Left renal cortex interstitium (tissue), 4 donors: ENCODE data around the gene PIP. TPM values are rescaled to one million over a fixed set of nuclear protein-coding genes. Genes with fewer than 3 reads are reported as not detected.
A peak's percentile ranks its signal among the peaks of the same experiment; 100 is the strongest.
"Not testable (repeated sequence)": the region's sequence is repeated elsewhere in the genome, so short reads cannot be mapped to it uniquely, and the experiment has no call there.

Experiments used
- DNase-seq, 4 donors: peaks; one replicate each; pipeline ENCODE4 v3.0.0-alpha.2; 2013; ENCODE audit warnings: low read depth in 4 of 4, low spot score in 2 of 4, missing footprints in 1 of 4
- polyA plus RNA-seq, 4 donors: library from polyadenylated mRNA; unstranded; fragments of 120-200 nt; gene quantifications; one replicate each; pipeline ENCODE4 v1.2.1, GENCODE V29; 2013; ENCODE audit not compliant: insufficient read length in 4 of 4

Gene PIP, protein sequence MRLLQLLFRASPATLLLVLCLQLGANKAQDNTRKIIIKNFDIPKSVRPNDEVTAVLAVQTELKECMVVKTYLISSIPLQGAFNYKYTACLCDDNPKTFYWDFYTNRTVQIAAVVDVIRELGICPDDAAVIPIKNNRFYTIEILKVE
- not detected for polyA plus RNA-seq

DNA sequence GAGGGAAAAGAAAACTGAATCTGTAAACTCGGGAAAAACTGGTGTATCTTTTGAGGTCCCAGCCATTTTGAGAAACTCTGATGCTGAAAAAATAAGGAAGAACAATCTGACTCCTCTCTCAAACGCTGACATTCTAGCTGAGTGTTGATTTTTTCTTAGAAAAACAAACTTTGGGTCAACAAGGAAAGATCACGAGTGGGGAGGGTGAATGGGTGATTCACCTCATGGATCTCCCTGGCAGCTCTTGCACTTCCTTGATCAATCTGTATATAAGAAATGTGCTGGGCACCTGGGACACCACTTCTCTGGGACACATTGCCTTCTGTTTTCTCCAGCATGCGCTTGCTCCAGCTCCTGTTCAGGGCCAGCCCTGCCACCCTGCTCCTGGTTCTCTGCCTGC, at the start of gene PIP:
PIP (plus strand) TSS at position 297 of the 400 bp plus-strand sequence; CDS start at position 337, 40 bp downstream.
- no peak for DNase-seq

DNA sequence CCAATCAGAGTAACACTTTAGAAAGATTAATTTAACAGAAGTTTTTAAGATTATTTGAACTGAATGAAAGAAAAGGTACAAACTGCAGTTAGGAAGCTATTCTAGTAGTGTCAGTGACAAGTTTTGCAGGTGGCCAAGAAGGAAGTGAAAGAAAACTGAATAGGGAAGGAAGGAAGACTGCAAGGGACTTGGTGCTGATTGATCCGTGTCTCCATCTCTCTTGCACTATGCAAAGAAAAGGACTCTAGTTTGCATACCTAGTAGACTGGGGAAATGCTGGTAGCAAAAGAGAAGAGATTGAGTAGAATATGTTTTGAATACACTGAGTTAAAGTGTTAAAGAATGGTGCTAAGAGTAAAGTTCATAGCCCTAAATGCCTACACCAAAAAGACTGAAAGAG, 46.8 kb upstream of the PIP start:
- DNase-seq, result no peak

DNA sequence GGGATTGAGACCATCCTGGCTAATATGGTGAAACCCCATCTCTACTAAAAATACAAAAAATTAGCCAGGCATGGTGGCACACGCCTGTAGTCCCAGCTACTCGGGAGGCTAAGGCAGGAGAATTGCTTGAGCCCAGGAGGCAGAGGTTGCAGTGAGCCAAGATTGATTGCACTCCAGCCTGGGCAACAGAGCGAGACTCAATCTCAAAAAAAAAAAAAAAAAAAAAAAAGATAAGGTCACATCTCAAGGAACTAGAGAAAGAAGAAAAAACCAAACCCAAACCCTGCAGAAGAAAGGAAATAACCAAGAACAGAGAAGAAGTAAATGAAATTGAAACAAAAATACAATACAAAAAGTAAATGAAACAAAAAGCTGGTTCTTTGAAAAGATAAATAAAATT, 46.3 kb upstream of the PIP start:
- DNase-seq, result not testable (repeated sequence)

DNA sequence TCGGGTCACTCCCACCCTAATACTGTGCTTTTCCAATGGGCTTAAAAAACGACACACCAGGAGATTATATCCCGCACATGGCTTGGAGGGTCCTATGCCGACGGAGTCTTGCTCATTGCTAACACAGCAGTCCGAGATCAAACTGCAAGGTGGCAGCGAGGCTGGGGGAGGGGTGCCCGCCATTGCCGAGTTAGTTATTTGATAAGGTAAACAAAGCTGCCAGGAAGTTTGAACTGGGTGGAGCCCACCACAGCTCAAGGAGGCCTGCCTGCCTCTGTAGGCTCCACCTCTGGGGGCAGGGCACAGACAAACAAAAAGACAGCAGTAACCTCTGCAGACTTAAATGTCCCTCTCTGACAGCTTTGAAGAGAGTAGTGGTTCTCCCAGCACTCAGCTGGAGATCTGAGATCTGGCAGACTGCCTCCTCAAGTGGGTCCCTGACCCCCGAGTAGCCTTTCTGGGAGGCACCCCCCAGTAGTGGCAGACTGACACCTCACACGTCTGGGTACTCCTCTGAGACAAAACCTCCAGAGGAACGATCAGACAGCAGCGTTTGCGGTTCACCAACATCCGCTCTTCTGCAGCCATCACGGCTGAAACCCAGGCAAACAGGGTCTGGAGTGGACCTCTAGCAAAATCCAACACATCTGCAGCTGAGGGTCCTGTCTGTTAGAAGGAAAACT, 43.2 kb upstream of the PIP start:
- DNase-seq, result not testable (repeated sequence)

DNA sequence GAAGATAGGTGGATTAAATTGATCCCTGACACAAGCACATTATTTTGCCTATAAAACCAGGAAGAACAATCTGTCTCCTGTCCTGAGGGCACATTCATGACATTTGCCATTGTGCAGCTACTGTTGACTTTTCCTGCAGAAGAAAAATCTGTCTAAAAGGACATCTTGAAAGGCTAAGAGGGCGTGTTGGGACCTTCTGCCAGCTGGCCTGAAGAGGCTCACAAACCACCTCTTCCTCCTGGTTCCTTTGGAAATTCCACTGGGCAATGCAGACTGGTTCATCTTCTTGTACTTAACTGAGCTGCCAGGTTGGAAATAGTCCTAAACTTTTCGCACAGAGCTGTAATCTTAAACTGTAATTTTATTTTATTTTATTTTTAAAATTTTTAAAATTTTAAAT, 35.7 kb upstream of the PIP start:
- no peak for DNase-seq

DNA sequence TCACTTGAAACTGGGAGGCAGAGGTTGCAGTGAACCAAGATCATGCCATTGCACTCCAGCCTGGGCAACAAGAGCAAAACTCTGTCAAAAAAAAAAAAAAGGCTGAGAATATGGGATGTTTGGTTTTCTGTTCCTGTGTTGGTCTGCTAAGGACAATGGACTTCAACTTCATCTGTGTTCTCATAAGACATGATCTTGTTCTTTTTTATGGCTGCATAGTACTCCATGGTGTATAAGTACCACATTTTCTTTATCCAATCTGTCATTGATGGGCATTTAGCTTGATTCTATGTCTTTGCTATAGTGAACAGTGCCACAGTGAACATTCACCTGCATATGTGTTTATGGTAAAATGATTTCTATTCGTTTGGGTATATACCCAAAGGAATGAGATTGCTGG, 32.3 kb upstream of the PIP start:
- DNase-seq, result not testable (repeated sequence)

DNA sequence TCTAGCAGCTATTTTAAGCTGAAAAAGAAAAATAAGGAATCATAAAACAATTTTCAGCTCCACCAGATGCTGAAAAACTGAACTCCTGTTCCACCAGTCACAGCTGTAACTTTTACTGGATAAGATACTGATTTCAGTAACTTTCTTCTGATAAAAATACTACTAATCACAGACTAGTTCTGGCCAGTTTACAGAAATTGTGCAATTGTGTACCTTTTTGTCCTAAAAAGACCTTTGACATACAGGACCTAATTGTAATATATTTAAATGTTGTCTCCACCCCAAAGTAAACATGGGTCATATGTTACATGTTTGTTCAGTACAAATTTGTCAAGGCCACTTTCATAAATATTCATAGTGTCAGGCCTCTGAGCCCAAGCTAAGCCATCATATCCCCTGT, 27.1 kb upstream of the PIP start:
- no peak for DNase-seq

DNA sequence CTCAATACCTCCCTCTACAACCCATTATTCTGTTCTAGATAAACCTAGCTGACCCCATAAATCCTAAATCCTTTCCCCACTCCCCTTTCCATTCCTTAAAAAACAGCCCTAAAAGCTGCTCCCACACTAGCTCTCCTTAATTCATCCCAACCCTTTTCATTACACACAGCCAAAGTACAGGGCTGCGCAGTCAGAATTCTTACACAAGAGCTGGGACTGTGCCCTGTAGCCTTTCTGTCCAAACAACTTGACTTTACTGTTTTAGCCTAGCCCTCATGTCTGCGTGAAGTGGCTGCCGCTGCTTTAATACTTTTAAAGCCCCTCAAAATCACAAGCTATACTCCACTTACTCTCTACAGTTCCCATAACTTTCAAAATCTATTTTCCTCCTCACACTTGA, 23.9 kb upstream of the PIP start:
- not testable (repeated sequence) for DNase-seq

DNA sequence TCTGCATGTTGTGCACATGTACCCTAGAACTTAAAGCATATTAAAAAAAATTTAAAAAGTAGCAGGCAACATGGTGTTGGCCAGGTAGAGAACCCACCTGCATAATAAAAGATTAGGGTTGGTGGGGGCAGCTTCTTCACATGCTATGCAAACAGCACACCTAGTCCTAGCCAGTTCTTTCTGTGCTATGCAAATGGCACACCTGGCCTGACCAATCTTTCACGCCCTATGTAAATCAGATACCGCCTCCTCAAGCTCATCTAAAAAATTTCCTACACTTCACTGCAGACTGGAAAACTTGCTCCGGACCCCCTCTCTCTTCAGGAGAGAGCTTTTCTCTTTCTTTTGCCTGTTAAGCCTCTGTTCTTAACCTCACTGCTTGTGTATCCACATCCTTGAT, 14.5 kb upstream of the PIP start:
- DNase-seq, result no peak

DNA sequence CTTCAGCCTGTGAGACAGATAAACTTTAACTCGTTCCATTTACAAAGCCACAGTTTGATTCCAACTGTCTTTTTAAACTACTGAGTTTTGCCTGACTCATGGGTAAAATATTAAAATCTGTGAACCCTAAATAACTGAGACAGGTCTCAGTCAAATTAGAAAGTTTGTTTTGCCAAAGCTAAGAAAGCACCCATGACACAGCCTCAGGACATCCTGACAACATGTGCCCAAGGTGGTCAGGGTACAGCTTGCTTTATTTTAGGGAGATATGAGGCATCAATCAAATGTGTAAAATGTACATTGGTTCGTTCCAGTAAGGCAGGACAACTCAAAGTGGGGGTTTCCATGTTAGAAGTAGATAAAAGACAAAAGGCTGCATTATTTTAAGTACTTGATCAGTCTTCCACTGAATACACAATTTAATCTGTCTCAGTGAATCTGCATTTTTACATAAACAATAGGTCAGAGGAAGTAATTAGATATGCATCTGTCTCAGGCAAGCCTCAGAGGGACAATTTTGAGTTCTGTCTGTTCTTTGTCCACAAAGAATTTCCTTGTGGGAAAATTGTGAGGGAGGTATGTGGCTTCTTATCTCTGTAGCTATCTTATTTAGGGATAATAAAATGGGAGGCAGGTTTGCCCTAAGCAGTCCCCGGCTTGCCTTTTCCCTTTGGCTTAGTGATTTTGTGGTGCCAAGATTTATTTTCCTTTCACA, 11.0 kb upstream of the PIP start:
- DNase-seq, result no peak

DNA sequence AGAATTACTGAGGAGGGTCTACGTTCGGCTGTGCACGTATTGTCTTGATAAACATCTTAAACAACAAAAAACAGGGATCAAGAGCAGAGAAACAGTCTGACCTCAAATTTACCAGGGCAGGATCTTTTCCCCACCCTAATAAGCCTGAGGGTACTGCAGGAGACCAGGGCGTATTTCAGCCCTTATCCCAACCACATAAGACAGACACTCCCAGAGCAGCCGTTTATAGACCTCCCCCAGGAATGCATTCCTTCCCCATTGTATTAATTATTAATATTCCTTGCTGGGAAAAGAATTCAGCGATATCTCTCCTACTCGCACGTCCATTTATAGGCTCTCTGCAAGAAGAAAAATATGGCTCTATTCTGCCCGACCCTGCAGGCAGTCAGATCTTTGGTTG, 8.6 kb upstream of the PIP start:
- DNase-seq, result not testable (repeated sequence)

DNA sequence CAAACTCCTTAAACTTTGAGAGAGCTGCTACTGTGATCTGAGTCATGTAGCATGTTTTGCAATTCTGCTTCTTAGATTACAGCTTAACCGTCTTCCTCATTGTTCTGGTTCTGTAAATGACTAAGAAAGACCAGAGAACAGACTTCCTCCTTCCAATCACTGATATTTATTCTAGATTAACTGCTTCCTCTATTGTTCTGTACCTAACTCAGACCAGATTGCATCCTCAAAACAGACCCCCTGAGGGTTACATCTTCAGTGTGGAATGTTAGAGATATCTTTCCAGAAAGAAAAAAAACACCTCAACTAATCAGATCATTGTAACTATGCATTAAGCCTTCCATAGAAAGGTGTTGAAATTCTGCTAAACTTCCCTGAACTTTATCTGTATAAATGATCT, 5.7 kb upstream of the PIP start:
- DNase-seq, result no peak

DNA sequence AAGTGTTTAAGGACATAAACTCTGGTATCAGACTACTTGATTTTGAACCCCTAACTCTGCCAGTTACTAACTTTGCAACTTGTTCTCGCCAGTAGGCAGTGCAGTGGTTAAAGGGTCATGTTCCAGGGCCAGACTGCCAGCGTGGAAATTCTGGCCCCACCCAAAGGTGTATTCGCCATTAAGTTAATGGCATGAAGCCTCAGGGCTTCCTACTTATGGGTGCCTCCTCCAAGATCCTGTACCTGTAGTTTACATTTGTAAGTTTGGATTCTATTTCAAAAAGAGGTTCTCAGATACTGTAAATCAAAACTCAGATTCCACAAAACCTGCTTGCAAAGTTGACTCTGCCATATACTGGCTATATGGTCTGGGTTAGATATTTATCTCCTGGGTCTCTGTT, 2.8 kb upstream of the PIP start:
- no peak for DNase-seq

DNA sequence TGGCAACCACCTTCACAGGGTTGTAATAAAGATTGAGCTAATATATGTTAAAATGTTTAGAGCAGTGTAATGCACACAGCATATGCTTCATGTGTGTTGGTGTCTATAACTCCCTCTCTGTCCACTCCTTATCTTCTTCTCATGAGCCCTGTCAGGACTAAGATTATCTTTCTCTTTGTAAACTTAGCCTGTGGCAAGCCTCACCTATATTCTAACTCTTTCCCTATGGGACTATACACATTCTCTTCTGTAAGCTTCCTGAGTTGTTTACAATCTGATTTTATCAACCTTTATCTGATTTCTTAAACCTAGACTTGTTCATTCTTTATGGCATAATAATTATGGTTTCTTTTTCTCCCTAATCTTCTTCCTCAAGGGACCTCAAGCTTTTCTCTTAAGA, 2.4 kb upstream of the PIP start:
- no peak for DNase-seq

DNA sequence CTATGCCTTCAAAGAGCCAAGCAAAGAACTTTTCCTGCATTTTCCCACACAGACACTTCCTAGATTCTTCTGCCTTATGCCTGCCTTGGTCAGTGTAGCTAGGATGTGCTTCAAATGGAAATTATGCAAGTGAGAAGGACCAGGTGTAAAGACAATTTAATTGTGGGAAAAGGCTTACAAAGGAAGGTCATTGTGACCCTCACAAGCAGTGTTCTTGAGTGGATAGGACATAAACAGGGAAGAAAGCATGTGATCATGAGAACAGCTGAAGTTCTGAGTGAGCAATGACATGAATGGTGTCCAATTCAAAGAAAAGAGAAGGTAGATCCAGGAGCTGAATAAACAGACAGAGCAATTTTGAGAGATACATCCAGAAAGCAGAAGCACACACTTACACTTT, 1.3 kb upstream of the PIP start:
- no peak for DNase-seq

DNA sequence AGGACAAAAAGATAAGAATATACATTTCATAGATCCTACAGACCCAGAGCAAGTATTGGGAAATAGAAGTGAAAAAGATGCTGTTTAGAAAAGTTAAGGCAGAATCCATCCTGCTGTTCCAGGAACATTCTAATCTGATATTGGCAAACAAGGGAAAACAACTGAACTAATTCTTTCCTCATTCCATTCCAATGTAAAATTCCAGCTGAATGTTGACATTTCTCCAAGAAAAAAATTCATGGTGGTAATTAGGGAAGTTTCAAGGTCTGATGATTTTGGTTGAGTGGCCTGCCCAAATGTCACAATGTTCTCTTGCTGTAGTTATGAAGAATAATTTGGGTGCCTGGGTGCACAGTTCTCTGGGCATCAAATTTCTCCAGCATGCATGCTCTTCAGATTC, 15.2 kb downstream of the PIP start:
- no peak for DNase-seq

DNA sequence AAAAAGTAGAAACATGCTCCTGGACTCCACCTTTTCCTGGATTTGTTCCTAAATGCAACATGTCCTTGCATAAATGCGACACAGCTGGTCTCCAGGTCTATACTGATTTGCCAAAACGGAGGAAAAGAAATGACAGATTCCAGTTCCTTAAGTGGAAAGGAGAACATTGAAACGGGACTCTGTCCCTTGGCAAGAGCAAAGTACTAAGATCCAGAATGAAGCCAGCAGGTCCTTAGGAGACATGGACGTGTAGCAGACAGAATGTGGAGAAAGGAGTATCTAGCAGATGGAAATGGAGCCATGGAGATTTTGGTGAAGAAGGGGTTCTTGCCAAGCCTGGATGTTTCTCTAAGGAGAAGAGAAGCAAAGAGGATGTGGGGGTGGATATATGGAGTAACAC, 16.2 kb downstream of the PIP start:
- DNase-seq, result no peak

DNA sequence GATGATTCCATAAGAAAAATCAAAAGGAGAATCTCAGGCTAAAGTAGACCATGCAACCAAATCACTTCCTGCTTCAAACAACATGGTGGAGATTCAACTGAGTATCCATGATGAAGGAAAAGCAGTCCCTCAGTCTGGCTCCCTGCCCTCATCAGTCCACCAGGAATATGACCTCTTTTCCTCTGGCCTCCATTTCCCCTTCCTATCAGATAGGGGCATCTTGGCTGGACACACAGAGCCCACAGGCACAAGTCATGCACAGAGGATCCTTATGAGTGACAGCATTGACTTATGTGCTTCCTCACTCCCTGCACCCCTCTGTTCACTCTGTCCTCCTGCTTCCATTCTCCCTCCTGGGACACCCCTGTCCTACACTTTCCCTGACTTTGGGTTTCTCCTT, 16.8 kb downstream of the PIP start:
- DNase-seq, result no peak

DNA sequence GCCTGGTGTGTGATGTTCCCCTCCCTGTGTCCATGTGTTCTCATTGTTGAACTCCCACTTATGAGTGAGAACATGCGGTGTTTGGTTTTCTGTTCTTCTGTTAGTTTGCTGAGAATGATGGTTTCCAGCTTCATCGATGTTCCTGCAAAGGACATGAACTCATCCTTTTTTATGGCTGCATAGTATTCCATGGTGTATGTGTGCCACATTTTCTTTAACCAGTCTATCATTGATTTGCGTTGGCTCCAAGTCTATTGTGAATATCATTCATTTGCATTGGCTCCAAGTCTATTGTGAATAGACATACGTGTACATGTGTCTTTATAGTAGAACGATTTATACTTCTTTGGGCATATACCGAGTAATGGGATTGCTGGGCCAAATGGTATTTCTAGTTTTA, 18.8 kb downstream of the PIP start:
- not testable (repeated sequence) for DNase-seq

DNA sequence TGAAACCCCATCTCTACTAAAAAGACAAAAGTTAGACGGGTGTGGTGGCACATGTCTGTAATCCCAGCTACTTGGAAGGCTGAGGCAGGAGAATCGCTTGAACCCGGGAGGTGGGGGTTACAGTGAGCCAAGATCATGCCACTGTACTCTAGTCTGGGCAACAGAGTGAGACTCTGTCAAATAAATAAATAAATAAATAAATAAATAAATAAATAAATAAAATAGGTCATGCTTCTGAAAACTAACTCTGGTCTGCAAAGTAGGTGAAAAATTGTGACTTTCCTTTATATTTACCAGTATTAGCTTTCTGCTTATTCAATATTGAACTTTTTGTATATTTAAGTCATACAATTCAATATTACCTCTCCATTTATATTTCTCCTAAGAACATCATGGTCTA, 26.7 kb downstream of the PIP start:
- not testable (repeated sequence) for DNase-seq

DNA sequence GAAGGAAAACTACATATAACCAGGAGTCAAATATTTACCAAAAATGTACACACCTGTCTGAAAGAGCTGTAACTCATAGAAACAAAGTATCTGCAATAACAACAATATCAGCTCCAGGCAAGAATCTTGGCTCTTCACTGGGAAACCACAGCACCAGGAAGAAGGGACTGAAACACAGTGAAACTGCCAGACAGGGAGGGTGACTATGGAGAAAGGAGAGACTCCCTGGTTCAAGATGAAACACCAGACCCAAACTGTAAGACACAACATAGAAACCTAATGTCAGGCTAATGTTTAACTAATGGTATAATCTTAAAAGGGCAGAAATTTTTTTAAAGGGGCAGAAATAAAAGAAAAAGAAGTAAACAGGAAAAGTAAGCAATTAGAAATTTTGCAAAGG, 39.8 kb downstream of the PIP start:
- DNase-seq, result no peak

DNA sequence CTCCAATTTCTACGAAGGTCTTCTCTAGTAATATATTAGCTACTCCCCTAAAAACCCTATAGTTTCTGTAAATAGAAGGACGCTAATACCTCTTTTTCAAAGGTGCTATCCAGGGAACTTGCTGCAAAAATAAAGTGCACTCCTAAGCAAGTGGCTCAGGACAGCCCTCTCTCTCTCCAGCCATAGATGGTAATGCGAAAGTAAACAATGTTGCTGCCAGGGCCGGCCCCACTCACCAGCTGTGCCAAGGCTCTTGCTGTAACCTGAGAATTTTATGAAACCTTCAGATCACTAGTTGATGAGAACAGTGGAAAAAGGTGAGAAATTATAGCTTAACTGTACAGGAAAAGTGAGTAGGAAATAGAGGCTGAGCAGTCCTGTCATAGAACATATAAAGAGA, 40.5 kb downstream of the PIP start:
- DNase-seq, result peak in 1 of 4 donors; percentile 0
